ENCODE data around the gene BMAL2. TPM values are rescaled to one million over a fixed set of nuclear protein-coding genes. Genes with fewer than 3 reads are reported as not detected.

BMAL2 gene
- total RNA-seq, 1 experiment from 2014 or later: 23.1 TPM

DNA sequence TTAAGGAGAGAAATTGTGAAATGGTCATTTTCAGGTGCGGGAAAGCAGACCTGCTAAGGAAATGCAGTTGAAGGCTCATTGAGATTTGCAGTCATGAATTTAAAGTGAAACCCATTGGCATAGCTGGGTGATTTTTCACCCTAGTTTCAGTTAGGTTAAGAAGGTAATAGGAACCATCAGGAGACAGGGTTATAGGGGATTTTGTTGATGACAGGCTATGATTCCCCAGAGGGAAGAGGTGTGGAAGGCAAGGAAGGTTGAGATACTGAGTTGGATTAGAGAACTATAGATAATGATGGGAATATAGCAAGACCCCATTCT, 22.7 kb upstream of the BMAL2 start:
- Histone ChIP-seq H4K20me1 (ENCODE audit: control insufficient read depth, insufficient read depth, insufficient read length) (no peaks in the 10 kb centered on the region), H2AK5ac (ENCODE audit: insufficient read length, low read length) (no peak overlapping the region), H4K5ac (ENCODE audit: insufficient read length, low read depth, low read length) (no peak overlapping the region), H4K91ac (ENCODE audit: insufficient read length, low read depth, low read length) (no peak overlapping the region), H3K79me1 (ENCODE audit: insufficient read depth, low read depth, low read length, poor library complexity, severe bottlenecking) (no peaks in the 10 kb centered on the region), H3K14ac (ENCODE audit: insufficient read depth, low read length) (no peak overlapping the region), H3T11ph (ENCODE audit: low read length) (no peak overlapping the region), H2BK20ac (ENCODE audit: low read depth, low read length, poor library complexity, severe bottlenecking) (no peak overlapping the region), H4K8ac (replicated peaks; ENCODE audit: insufficient read length, low read depth, low read length) (no peak overlapping the region), H3K9me3 (ENCODE audit: control insufficient read depth, low read depth, low read length) (no peaks in the 10 kb centered on the region), H3K9ac (ENCODE audit: extremely low read depth, insufficient read length, low read length) (no peak overlapping the region), H3K27ac (ENCODE audit: insufficient read length, low read depth, low read length) (no peak overlapping the region), H3K23ac (ENCODE audit: insufficient read length, low read depth, low read length) (no peak overlapping the region), H3K56ac (ENCODE audit: insufficient read length, low read depth, low read length) (no peak overlapping the region), H2BK12ac (ENCODE audit: insufficient read length, low read depth, low read length) (no peak overlapping the region), H3K4me2 (ENCODE audit: insufficient read depth, insufficient read length, low read length) (no peak overlapping the region), H3K4ac (ENCODE audit: low read depth, low read length) (no peak overlapping the region), H3K27me3 (ENCODE audit: insufficient read depth, low read length) (no peaks in the 10 kb centered on the region), H2BK15ac (ENCODE audit: low read depth, low read length) (no peak overlapping the region), H3K23me2 (ENCODE audit: insufficient read length, low read depth, low read length, poor library complexity, severe bottlenecking) (no peaks in the 10 kb centered on the region), H3K79me2 (ENCODE audit: insufficient read depth, low read length) (no peaks in the 10 kb centered on the region), H2AFZ (ENCODE audit: low read length) (no peak overlapping the region), H3K4me1 (ENCODE audit: insufficient read depth, low read length) (no peaks in the 10 kb centered on the region), H2BK5ac (ENCODE audit: insufficient read length, low read length) (no peak overlapping the region), H3K18ac (ENCODE audit: insufficient read length, low read depth, low read length) (no peak overlapping the region), H2BK120ac (ENCODE audit: low read depth, low read length, poor library complexity, severe bottlenecking) (no peak overlapping the region)
- peaks cover 13 to 38% (median 30%) of the 10 kb centered on the region in 3 experiments; a peak in 6 of 7 replicates for H3K36me3 Mint-ChIP-seq (ENCODE audit: insufficient read depth in 1 of 3, low read depth in 3 of 3)
- no peaks in the 10 kb centered on the region for H3K4me1 Mint-ChIP-seq
- H3K4me3 Mint-ChIP-seq: no peak overlapping the region
- no CpG with 5 or more reads among the region's 1 CpG for WGBS (ENCODE audit: extremely low coverage, insufficient read length, low lambda C conversion rate)
- no peak overlapping the region; a peak in 1 of 7 replicates for H3K27ac Mint-ChIP-seq
- no peaks in the 10 kb centered on the region for H3K9me3 Mint-ChIP-seq
- no peaks in the 10 kb centered on the region for H3K27me3 Mint-ChIP-seq (ENCODE audit: low read depth)
- TF ChIP-seq, protein P1, sequence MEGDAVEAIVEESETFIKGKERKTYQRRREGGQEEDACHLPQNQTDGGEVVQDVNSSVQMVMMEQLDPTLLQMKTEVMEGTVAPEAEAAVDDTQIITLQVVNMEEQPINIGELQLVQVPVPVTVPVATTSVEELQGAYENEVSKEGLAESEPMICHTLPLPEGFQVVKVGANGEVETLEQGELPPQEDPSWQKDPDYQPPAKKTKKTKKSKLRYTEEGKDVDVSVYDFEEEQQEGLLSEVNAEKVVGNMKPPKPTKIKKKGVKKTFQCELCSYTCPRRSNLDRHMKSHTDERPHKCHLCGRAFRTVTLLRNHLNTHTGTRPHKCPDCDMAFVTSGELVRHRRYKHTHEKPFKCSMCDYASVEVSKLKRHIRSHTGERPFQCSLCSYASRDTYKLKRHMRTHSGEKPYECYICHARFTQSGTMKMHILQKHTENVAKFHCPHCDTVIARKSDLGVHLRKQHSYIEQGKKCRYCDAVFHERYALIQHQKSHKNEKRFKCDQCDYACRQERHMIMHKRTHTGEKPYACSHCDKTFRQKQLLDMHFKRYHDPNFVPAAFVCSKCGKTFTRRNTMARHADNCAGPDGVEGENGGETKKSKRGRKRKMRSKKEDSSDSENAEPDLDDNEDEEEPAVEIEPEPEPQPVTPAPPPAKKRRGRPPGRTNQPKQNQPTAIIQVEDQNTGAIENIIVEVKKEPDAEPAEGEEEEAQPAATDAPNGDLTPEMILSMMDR (conservative IDR thresholded peaks at IDR 0.05): no peak
- no peak for DNase-seq
